ENCODE data around the gene DIP2C. TPM values are rescaled to one million over a fixed set of nuclear protein-coding genes. Genes with fewer than 3 reads are reported as not detected.

Gene DIP2C
- total RNA-seq, 1 donor from 2014 or later, result 52.6 TPM

DNA sequence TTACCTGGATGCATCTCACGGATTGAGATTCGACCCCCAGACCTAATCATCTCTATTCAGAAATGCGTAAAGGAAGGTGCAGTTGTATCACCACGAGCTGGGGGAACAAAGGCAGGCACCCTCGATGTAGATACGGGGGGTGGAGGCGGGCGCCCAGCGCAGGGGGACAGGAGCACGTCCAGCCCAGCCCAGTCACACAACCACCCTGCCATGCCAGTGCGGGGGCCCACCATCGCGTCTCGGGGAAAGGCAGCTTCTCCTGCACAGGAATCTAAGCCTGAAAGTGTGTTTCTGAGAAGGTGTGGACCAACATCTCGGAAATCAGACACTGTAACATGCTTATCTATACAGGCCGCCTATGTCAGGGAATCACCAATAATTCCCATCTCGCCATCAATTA, 131.1 kb downstream of the DIP2C start:
- Mint-ChIP-seq H3K27me3 (ENCODE audit: unreplicated experiment) (peaks cover 2% of the 10 kb centered on the region), H3K36me3 (ENCODE audit: unreplicated experiment) (peaks cover 1% of the 10 kb centered on the region), H3K4me1 (ENCODE audit: low read depth, unreplicated experiment) (peaks cover 53% of the 10 kb centered on the region), H3K4me3 (ENCODE audit: unreplicated experiment) (no peak overlapping the region), H3K27ac (ENCODE audit: unreplicated experiment) (no peak overlapping the region), H3K9me3 (ENCODE audit: unreplicated experiment) (peaks cover 17% of the 10 kb centered on the region)
- TF ChIP-seq, protein P1, sequence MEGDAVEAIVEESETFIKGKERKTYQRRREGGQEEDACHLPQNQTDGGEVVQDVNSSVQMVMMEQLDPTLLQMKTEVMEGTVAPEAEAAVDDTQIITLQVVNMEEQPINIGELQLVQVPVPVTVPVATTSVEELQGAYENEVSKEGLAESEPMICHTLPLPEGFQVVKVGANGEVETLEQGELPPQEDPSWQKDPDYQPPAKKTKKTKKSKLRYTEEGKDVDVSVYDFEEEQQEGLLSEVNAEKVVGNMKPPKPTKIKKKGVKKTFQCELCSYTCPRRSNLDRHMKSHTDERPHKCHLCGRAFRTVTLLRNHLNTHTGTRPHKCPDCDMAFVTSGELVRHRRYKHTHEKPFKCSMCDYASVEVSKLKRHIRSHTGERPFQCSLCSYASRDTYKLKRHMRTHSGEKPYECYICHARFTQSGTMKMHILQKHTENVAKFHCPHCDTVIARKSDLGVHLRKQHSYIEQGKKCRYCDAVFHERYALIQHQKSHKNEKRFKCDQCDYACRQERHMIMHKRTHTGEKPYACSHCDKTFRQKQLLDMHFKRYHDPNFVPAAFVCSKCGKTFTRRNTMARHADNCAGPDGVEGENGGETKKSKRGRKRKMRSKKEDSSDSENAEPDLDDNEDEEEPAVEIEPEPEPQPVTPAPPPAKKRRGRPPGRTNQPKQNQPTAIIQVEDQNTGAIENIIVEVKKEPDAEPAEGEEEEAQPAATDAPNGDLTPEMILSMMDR (IDR thresholded peaks at IDR 0.05; ENCODE audit: partially characterized antibody, unreplicated experiment), result no peak
- DNase-seq, result no peak

DNA sequence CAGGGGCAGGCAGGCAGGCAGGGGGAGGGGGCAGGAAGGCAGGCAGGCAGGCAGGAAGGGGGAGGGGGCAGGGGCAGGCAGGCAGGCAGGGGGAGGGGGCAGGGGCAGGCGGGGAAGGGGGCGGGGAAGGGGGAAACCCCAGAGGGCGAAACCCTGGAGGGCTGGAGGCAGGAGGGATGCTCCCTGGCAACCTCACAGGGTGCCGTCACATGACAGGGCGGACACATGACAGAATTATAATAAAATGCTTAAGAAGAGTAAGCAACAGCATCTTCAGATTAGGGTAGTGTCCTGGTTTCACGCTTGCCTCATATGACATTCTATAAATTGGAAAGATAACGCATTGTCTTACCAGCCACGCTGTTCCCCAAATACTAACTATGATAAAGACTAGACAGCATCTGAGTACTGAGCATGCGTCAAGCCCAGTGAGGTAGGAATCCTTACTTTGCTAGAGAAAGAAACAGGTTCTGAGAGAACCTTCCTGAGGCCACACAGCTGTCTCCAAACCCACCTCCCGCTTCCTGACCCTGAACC, 131.6 kb downstream of the DIP2C start:
- peaks cover 2% of the 10 kb centered on the region for H3K27me3 Mint-ChIP-seq (ENCODE audit: unreplicated experiment)
- TF ChIP-seq, protein P1 (IDR thresholded peaks at IDR 0.05; ENCODE audit: partially characterized antibody, unreplicated experiment), result no peak
- H3K36me3 Mint-ChIP-seq (ENCODE audit: unreplicated experiment), result no peaks in the 10 kb centered on the region
- peaks cover 48% of the 10 kb centered on the region for H3K4me1 Mint-ChIP-seq (ENCODE audit: low read depth, unreplicated experiment)
- no peak overlapping the region for H3K4me3 Mint-ChIP-seq (ENCODE audit: unreplicated experiment)
- no peak overlapping the region for H3K27ac Mint-ChIP-seq (ENCODE audit: unreplicated experiment)
- peaks cover 17% of the 10 kb centered on the region for H3K9me3 Mint-ChIP-seq (ENCODE audit: unreplicated experiment)
- DNase-seq, result peak; percentile 54

DNA sequence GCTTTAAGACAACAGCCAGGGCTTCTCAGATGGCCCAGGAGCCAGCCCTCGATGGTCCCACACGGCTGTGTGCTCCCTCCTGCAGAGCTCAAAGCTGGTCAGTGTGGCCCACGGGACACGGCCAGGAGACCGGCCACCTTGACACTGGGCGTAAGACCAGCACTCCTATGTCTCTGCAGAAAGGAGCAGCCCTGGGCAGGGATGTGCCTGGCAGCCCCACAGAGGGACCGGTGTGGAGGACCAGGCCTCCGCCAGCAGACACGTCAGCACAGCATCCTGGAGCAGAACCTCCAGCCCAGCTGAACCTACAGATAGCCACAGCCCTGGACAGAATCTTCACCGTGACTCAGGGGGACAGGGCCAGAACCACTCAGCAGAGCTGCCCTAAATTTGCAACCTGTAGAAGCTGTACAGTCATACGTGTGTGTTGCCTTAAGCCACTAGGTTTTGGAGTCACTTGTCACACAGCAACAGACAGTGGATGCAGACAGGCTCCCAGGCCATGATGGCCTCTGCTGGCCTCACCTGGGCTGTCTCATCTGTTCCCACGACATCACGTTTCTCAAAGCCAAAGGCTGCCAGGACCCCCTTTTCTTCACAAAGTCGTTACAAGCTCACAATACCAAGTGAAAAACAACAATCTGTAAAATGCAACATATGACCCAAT, 132.4 kb downstream of the DIP2C start:
- Mint-ChIP-seq H3K27me3 (ENCODE audit: unreplicated experiment) (peaks cover 2% of the 10 kb centered on the region), H3K27ac (ENCODE audit: unreplicated experiment) (peak overlapping the region; percentile 31), H3K4me1 (ENCODE audit: low read depth, unreplicated experiment) (peaks cover 45% of the 10 kb centered on the region), H3K36me3 (ENCODE audit: unreplicated experiment) (no peaks in the 10 kb centered on the region), H3K9me3 (ENCODE audit: unreplicated experiment) (peaks cover 17% of the 10 kb centered on the region), H3K4me3 (ENCODE audit: unreplicated experiment) (peak overlapping the region; percentile 30)
- DNase-seq, result no peak
- TF ChIP-seq, protein P1 (IDR thresholded peaks at IDR 0.05; ENCODE audit: partially characterized antibody, unreplicated experiment), result no peak

DNA sequence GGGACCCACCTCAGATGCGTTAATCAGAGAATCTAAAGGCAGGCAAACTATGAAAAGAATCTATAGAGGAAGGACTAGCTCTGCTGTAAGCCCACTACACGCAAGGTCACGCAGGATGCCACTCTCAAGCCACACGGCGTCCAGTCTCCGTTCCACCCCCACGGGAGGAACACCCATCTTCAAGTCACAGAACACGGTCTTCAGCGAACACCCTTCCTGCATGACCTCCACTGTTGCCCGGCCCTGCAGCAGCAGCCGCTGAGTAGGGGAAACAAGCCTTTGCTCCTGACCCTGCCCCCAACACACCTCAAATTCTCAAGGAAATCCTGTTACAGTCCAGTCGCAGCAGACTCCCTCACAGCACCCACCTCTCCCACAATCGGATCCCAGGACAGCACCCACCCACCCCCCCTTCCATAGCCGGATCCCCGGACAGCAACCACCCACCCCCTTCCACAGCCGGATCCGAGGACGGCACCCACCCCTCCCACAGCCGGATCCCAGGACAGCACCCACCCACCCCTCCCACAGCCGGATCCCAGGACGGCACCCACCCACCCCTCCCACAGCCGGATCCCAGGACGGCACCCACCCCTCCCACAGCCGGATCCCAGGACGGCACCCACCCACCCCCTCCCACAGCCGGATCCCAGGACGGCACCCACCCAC, 133.7 kb downstream of the DIP2C start:
- H3K4me1 Mint-ChIP-seq (ENCODE audit: low read depth, unreplicated experiment), result peaks cover 39% of the 10 kb centered on the region
- peaks cover 2% of the 10 kb centered on the region for H3K27me3 Mint-ChIP-seq (ENCODE audit: unreplicated experiment)
- peaks cover 12% of the 10 kb centered on the region for H3K9me3 Mint-ChIP-seq (ENCODE audit: unreplicated experiment)
- no peak for DNase-seq
- H3K4me3 Mint-ChIP-seq (ENCODE audit: unreplicated experiment), result no peak overlapping the region
- TF ChIP-seq, protein P1 (IDR thresholded peaks at IDR 0.05; ENCODE audit: partially characterized antibody, unreplicated experiment), result no peak
- H3K36me3 Mint-ChIP-seq (ENCODE audit: unreplicated experiment), result no peaks in the 10 kb centered on the region
- no peak overlapping the region for H3K27ac Mint-ChIP-seq (ENCODE audit: unreplicated experiment)

DNA sequence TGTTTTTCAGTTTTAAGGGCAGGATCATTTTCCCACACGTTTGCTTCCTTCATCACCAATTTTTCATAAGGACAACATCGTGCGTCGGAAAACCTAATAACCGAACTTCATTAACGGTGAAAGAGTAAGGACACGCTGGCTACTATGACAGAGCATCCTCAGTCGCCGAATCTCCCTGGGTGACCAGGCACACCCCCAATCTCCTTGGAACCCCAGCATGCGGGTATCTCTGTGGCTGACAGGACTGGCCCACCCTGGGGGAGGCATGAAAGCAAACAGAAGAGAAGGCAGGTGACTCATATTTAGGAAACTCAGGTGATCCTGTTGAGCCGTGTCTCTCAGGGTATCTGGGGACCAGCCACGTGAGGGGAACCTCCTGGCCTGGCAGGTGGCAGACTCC, 134.2 kb downstream of the DIP2C start:
- no peak for DNase-seq
- peaks cover 9% of the 10 kb centered on the region for H3K9me3 Mint-ChIP-seq (ENCODE audit: unreplicated experiment)
- peaks cover 39% of the 10 kb centered on the region for H3K4me1 Mint-ChIP-seq (ENCODE audit: low read depth, unreplicated experiment)
- H3K27me3 Mint-ChIP-seq (ENCODE audit: unreplicated experiment), result peaks cover 2% of the 10 kb centered on the region
- H3K4me3 Mint-ChIP-seq (ENCODE audit: unreplicated experiment), result no peak overlapping the region
- H3K27ac Mint-ChIP-seq (ENCODE audit: unreplicated experiment), result no peak overlapping the region
- TF ChIP-seq, protein P1 (IDR thresholded peaks at IDR 0.05; ENCODE audit: partially characterized antibody, unreplicated experiment), result no peak
- H3K36me3 Mint-ChIP-seq (ENCODE audit: unreplicated experiment), result no peaks in the 10 kb centered on the region

All from glutamatergic neuron (in vitro differentiated cells).